Spleen (tissue), 11 donors: ENCODE measurements around the gene RHOB. TPM values are rescaled to one million over a fixed set of nuclear protein-coding genes. Genes with fewer than 3 reads are reported as not detected.

Source experiments
- DNase-seq: peaks from one replicate; pipeline ENCODE4 v3.0.0-alpha.2; 2020
- H3K27ac ChIP-seq, 8 donors: fragments of 200-600 bp; sonication (generic) in 7 of 8; 1 replicate in 4 of 8; 2 replicates in 4 of 8; pipeline versions ENCODE4 v1.5.0 to v1.8.0; 2016 to 2021; ENCODE audit warnings: inconsistent platforms in 4 of 8, mild to moderate bottlenecking in 4 of 8, moderate library complexity in 1 of 8
- H3K27me3 ChIP-seq, 7 donors: fragments of 200-600 bp; sonication (generic) in 6 of 7; replicated peaks in 1 of 7; 1 replicate in 4 of 7; 2 replicates in 3 of 7; pipeline versions ENCODE4 v1.5.0 to v1.8.0; 2016 to 2021; ENCODE audit warnings: inconsistent platforms in 3 of 7, mild to moderate bottlenecking in 1 of 7
- H3K36me3 ChIP-seq, 6 donors: fragments of 200-600 bp; sonication (generic) in 5 of 6; 1 replicate in 4 of 6; 2 replicates in 2 of 6; pipeline versions ENCODE4 v1.5.0 to v1.8.0; 2016 to 2021; ENCODE audit warnings: inconsistent platforms in 2 of 6
- H3K4me1 ChIP-seq, 6 donors: fragments of 200-600 bp; sonication (generic) in 5 of 6; 1 replicate in 3 of 6; 2 replicates in 3 of 6; pipeline versions ENCODE4 v1.5.0 to v1.8.0; 2016 to 2021; ENCODE audit warnings: inconsistent platforms in 3 of 6
- H3K4me3 ChIP-seq, 8 donors: fragments of 200-600 bp; sonication (generic) in 7 of 8; 1 replicate in 4 of 8; 2 replicates in 4 of 8; pipeline versions ENCODE4 v1.5.0 to v1.8.0; 2016 to 2021; ENCODE audit warnings: inconsistent platforms in 4 of 8, mild to moderate bottlenecking in 4 of 8, moderate library complexity in 2 of 8
- H3K9me3 ChIP-seq, 8 donors: fragments of 200-600 bp; sonication (generic) in 7 of 8; 1 replicate in 4 of 8; 2 replicates in 4 of 8; pipeline versions ENCODE4 v1.5.0 to v1.8.0; 2016 to 2021; ENCODE audit warnings: inconsistent platforms in 4 of 8
- CTCF ChIP-seq, 11 experiments: fragments of 200-600 bp in 7 of 11; fragments of 450-650 bp in 4 of 11; sonication (generic) in 4 of 11; IDR thresholded peaks in 8 of 11; conservative IDR thresholded peaks in 3 of 11; 1 replicate in 7 of 11; 2 replicates in 4 of 11; pipeline versions ENCODE4 v1.4.0 to v1.8.0; 2016 to 2021; ENCODE audit warnings: antibody characterized with exemption in 11 of 11, inconsistent platforms in 4 of 11, mild to moderate bottlenecking in 1 of 11
- POLR2A ChIP-seq, 3 donors: fragments of 450-650 bp; IDR thresholded peaks; one replicate each; pipeline ENCODE4 v1.5.1; 2017; ENCODE audit warnings: antibody characterized with exemption in 3 of 3, mild to moderate bottlenecking in 1 of 3
- POLR2AphosphoS5 ChIP-seq, 3 donors: sonication (generic); formaldehyde crosslinking; IDR thresholded peaks; one replicate each; pipeline ENCODE4 v1.5.1; 2017; ENCODE audit warnings: antibody characterized with exemption in 3 of 3
- WGBS, 5 donors: extraction: QIAGEN DNeasy Blood & Tissue Kit in 3 of 5; methylation state at CpG; one replicate each; pipeline versions ENCODE4 v1.1.5 to v1.1.7; 2013 to 2018; 5-methylcytosine and 5-hydroxymethylcytosine counted together
- intact Hi-C: fragments of 100-400 bp; cut with DNase I; formaldehyde crosslinking; loops from one replicate; pipeline ENCODE4 v1.15.0; 2023; ENCODE audit warnings: low total_unique reads
- polyA plus RNA-seq, 3 donors: library from polyadenylated mRNA; stranded (reverse); fragments of 200-250 nt; gene quantifications; one replicate each; pipeline ENCODE4 v1.2.1, GENCODE V29; 2013
- total RNA-seq, 7 donors: library from RNA; depleted of rRNA in 3 of 7; stranded (reverse); fragments of >200 nt in 3 of 7; fragmentation: NEBNext Ultra II Directional in 4 of 7; extraction: Animal tissue kit (Norgen Biotek cat#: 25700) in 4 of 7; gene quantifications; one replicate each; pipeline versions ENCODE4 v1.1.0 to v1.2.1, GENCODE V29; 2016 to 2021
- donor health status: healthy with polysubstance abuse.
- donor health status: DM: no; HTN: no; CAD: no; lungs with moderate emphysema.
- donor health status: DM: no; HTN: no; CAD: no.
- donor health status: Bipolar disorder and iron deficiency.
- donor health status: healthy.
- donor health status: DM: no; HTN: no; CAD: no.
- donor health status: DM: yes; HTN: yes; CAD: no.

RHOB gene
- total and polyA plus RNA-seq, 10 donors: 32.6 to 309 (median 158) TPM

- Histone ChIP-seq H3K4me1 (peaks cover 34 to 70% (median 54%) of the 10 kb centered on the region in 6 donors), H3K27ac (peak overlapping the region in 7 of 8 donors; percentile 36 to 92 (median 83)), H3K4me3 (no peak overlapping the region), H3K27me3 (no peaks in the 10 kb centered on the region), H3K9me3 (no peaks in the 10 kb centered on the region), H3K36me3 (no peaks in the 10 kb centered on the region)
- 56 to 79% (median 63%) methylated on average over 4 to 7 of the region's 7 CpGs for WGBS, 5 donors
- peak; percentile 89 for DNase-seq
- intact Hi-C loops: no loop called here
- TF ChIP-seq CTCF (IDR thresholded peaks at IDR 0.05 in 8 of 11, conservative IDR thresholded peaks at IDR 0.05 in 3 of 11): no peak
- no peak for TF ChIP-seq POLR2A (IDR thresholded peaks at IDR 0.05)
- peak; percentile 60 to 79 (median 78) for TF ChIP-seq POLR2AphosphoS5 (IDR thresholded peaks at IDR 0.05)
These were observed 24.9 kb upstream of the RHOB start for GRCh38 chr2:20421988-20422370.

GRCh38 chr2:20422402-20423271 is 24.2 kb upstream of the RHOB start:
- Histone ChIP-seq H3K36me3 (no peaks in the 10 kb centered on the region), H3K27ac (peak overlapping the region in 7 of 8 donors; percentile 36 to 92 (median 83)), H3K27me3 (no peaks in the 10 kb centered on the region), H3K4me3 (no peak overlapping the region), H3K9me3 (no peaks in the 10 kb centered on the region), H3K4me1 (peaks cover 34 to 70% (median 54%) of the 10 kb centered on the region in 6 donors)
- WGBS, 5 donors: 70 to 77% (median 72%) methylated on average over 10 to 11 of the region's 11 CpGs
- no peak for TF ChIP-seq POLR2A (IDR thresholded peaks at IDR 0.05)
- no peak for TF ChIP-seq CTCF (IDR thresholded peaks at IDR 0.05 in 8 of 11, conservative IDR thresholded peaks at IDR 0.05 in 3 of 11)
- TF ChIP-seq POLR2AphosphoS5 (IDR thresholded peaks at IDR 0.05): no peak
- DNase-seq: no peak
- intact Hi-C loops: no loop called here

GRCh38 chr2:20423359-20423758 is 23.5 kb upstream of the RHOB start:
- TF ChIP-seq POLR2AphosphoS5 (IDR thresholded peaks at IDR 0.05) (no peak), POLR2A (IDR thresholded peaks at IDR 0.05) (no peak), CTCF (IDR thresholded peaks at IDR 0.05 in 8 of 11, conservative IDR thresholded peaks at IDR 0.05 in 3 of 11) (no peak)

GRCh38 chr2:20423847-20424246 is 23.0 kb upstream of the RHOB start:
- no peaks in the 10 kb centered on the region for H3K9me3 ChIP-seq
- WGBS, 5 donors: 88 to 97% (median 92%) methylated on average over 2 of the region's 2 CpGs
- H3K36me3 ChIP-seq: no peaks in the 10 kb centered on the region
- no peak for DNase-seq
- intact Hi-C loops: no loop called here
- H3K27ac ChIP-seq: peak overlapping the region in 7 of 8 donors; percentile 1 to 92 (median 83)
- H3K4me1 ChIP-seq: peaks cover 34 to 76% (median 55%) of the 10 kb centered on the region in 6 donors
- no peak for TF ChIP-seq POLR2A (IDR thresholded peaks at IDR 0.05)
- no peak for TF ChIP-seq CTCF (IDR thresholded peaks at IDR 0.05 in 8 of 11, conservative IDR thresholded peaks at IDR 0.05 in 3 of 11)
- no peak for TF ChIP-seq POLR2AphosphoS5 (IDR thresholded peaks at IDR 0.05)
- H3K27me3 ChIP-seq: no peaks in the 10 kb centered on the region
- peak overlapping the region in 1 of 8 donors; percentile 55 for H3K4me3 ChIP-seq

More at GRCh38 chr2:20423359-20423758, 23.5 kb upstream of the RHOB start:
- no peak overlapping the region for H3K4me3 ChIP-seq
- WGBS, 5 donors: 85 to 93% (median 90%) methylated on average over 6 of the region's 6 CpGs
- intact Hi-C loops: no loop called here
- H3K27me3 ChIP-seq: no peaks in the 10 kb centered on the region
- H3K27ac ChIP-seq: peak overlapping the region in 5 of 8 donors; percentile 36 to 92 (median 85)
- H3K4me1 ChIP-seq: peaks cover 34 to 72% (median 54%) of the 10 kb centered on the region in 6 donors
- DNase-seq: no peak
- no peaks in the 10 kb centered on the region for H3K36me3 ChIP-seq
- no peaks in the 10 kb centered on the region for H3K9me3 ChIP-seq
